RCC 7860 (cell line): ENCODE data around the gene STPG4.
A peak's percentile ranks its signal among the peaks of the same experiment; 100 is the strongest.

Experiments
- DNase-seq: peaks from one replicate; pipeline ENCODE4 v3.0.0-alpha.2; 2015; ENCODE audit warnings: low spot score
- FAIRE-seq: peaks from 2 replicates; lab custom pipeline; 2012; peaks lifted over from hg19 to GRCh38; lab: Jason Lieb, UNC

STPG4 gene

GRCh38 chr2:47092465-47092864, 62.6 kb downstream of the STPG4 start:
- no peak for FAIRE-seq

GRCh38 chr2:47091118-47091517, 64.0 kb downstream of the STPG4 start:
- FAIRE-seq (no peak), DNase-seq (no peak)

More at GRCh38 chr2:47092465-47092864, 62.6 kb downstream of the STPG4 start:
- no peak for DNase-seq

GRCh38 chr2:47089083-47089464, 66.0 kb downstream of the STPG4 start:
- peak; percentile 36 for DNase-seq
- FAIRE-seq: no peak

- FAIRE-seq: no peak
- DNase-seq: no peak
Observed at GRCh38 chr2:47088371-47089082, 66.6 kb downstream of the STPG4 start.

- DNase-seq (no peak), FAIRE-seq (no peak)
Observed at GRCh38 chr2:47087051-47087450, 68.1 kb downstream of the STPG4 start.

- FAIRE-seq: no peak
- DNase-seq: no peak
Observed at GRCh38 chr2:47086571-47086970, 68.5 kb downstream of the STPG4 start.

GRCh38 chr2:47086054-47086471, 69.0 kb downstream of the STPG4 start:
- FAIRE-seq (no peak), DNase-seq (no peak)

- no peak for DNase-seq
- no peak for FAIRE-seq
Observed at GRCh38 chr2:47083886-47084687, 71.0 kb downstream of the STPG4 start.

- no peak for DNase-seq
- FAIRE-seq: no peak
Observed at GRCh38 chr2:47083485-47083884, 71.6 kb downstream of the STPG4 start.

GRCh38 chr2:47083005-47083404, 72.1 kb downstream of the STPG4 start:
- DNase-seq: no peak
- FAIRE-seq: no peak

GRCh38 chr2:47080888-47081301, 74.2 kb downstream of the STPG4 start:
- FAIRE-seq (no peak), DNase-seq (no peak)

- DNase-seq (no peak), FAIRE-seq (no peak)
Observed at GRCh38 chr2:47079515-47080412, 75.3 kb downstream of the STPG4 start.

- FAIRE-seq: no peak
- DNase-seq: no peak
Observed at GRCh38 chr2:47078541-47079482, 76.3 kb downstream of the STPG4 start.

GRCh38 chr2:47077442-47078117, 77.5 kb downstream of the STPG4 start:
- peak; percentile 50 for DNase-seq
- no peak for FAIRE-seq

- DNase-seq (peak; percentile 99), FAIRE-seq (peak; percentile 95)
Observed at GRCh38 chr2:47076586-47077441, 78.3 kb downstream of the STPG4 start.

- FAIRE-seq: no peak
- DNase-seq: no peak
Observed at GRCh38 chr2:47076126-47076506, 79.0 kb downstream of the STPG4 start.

GRCh38 chr2:47075361-47076125, 79.6 kb downstream of the STPG4 start:
- no peak for DNase-seq

GRCh38 chr2:47074691-47075090, 80.4 kb downstream of the STPG4 start:
- no peak for FAIRE-seq
- DNase-seq: no peak

More at GRCh38 chr2:47075361-47076125, 79.6 kb downstream of the STPG4 start:
- FAIRE-seq: no peak
